Activated CD4-positive, alpha-beta T cell treated with anti-CD3 and anti-CD28 coated beads, Interleukin-2, Interleukin-6, amounts not matched to agents 100 ng/mL and 50 ng/mL, durations not matched to agents 16 hours and 8 hours (primary cell): ENCODE data around the gene PRKN.

Source experiments
- DNase-seq: peaks from one replicate; pipeline ENCODE4 v3.0.0-alpha.2; 2020

The PRKN gene

GRCh38 chr6:162220876-162221275 lies 506.7 kb downstream of the PRKN start:
- DNase-seq: no peak

GRCh38 chr6:162219266-162219665 lies 508.3 kb downstream of the PRKN start:
- no peak for DNase-seq

GRCh38 chr6:162217811-162218493 lies 509.6 kb downstream of the PRKN start:
- DNase-seq: no peak

GRCh38 chr6:162217058-162217457 lies 510.5 kb downstream of the PRKN start:
- DNase-seq: no peak

- DNase-seq: no peak
Observed at GRCh38 chr6:162211777-162212176, 515.8 kb downstream of the PRKN start.

GRCh38 chr6:162211022-162211421 lies 516.5 kb downstream of the PRKN start:
- DNase-seq: no peak

GRCh38 chr6:162203287-162203686 lies 524.3 kb downstream of the PRKN start:
- no peak for DNase-seq

GRCh38 chr6:162200945-162201690 lies 526.4 kb downstream of the PRKN start:
- no peak for DNase-seq

GRCh38 chr6:162200041-162200440 lies 527.5 kb downstream of the PRKN start:
- no peak for DNase-seq

GRCh38 chr6:162198925-162199324 lies 528.6 kb downstream of the PRKN start:
- DNase-seq: no peak

- DNase-seq: no peak
Observed at GRCh38 chr6:162198076-162198475, 529.5 kb downstream of the PRKN start.

GRCh38 chr6:162195441-162195840 lies 532.1 kb downstream of the PRKN start:
- no peak for DNase-seq

- DNase-seq: no peak
Observed at GRCh38 chr6:162190981-162191380, 536.6 kb downstream of the PRKN start.

- DNase-seq: no peak
Observed at GRCh38 chr6:162187168-162187935, 540.2 kb downstream of the PRKN start.

GRCh38 chr6:162184465-162184864 lies 543.1 kb downstream of the PRKN start:
- DNase-seq: no peak

- peak; percentile 0 for DNase-seq
Observed at GRCh38 chr6:162181741-162182401, 545.7 kb downstream of the PRKN start.

GRCh38 chr6:162181111-162181510 lies 546.5 kb downstream of the PRKN start:
- DNase-seq: no peak

GRCh38 chr6:162179196-162179951 lies 548.2 kb downstream of the PRKN start:
- DNase-seq: no peak

GRCh38 chr6:162178666-162179065 lies 548.9 kb downstream of the PRKN start:
- DNase-seq: peak; percentile 0

GRCh38 chr6:162178266-162178665 lies 549.3 kb downstream of the PRKN start:
- DNase-seq: no peak

- no peak for DNase-seq
Observed at GRCh38 chr6:162177746-162178145, 549.8 kb downstream of the PRKN start.

GRCh38 chr6:162173466-162173865 lies 554.1 kb downstream of the PRKN start:
- no peak for DNase-seq
